ENCODE data around the gene PPAN. TPM values are rescaled to one million over a fixed set of nuclear protein-coding genes. Genes with fewer than 3 reads are reported as not detected.

PPAN gene
- polyA plus RNA-seq, 10 donors: 19.0 to 34.2 (median 25.3) TPM

DNA sequence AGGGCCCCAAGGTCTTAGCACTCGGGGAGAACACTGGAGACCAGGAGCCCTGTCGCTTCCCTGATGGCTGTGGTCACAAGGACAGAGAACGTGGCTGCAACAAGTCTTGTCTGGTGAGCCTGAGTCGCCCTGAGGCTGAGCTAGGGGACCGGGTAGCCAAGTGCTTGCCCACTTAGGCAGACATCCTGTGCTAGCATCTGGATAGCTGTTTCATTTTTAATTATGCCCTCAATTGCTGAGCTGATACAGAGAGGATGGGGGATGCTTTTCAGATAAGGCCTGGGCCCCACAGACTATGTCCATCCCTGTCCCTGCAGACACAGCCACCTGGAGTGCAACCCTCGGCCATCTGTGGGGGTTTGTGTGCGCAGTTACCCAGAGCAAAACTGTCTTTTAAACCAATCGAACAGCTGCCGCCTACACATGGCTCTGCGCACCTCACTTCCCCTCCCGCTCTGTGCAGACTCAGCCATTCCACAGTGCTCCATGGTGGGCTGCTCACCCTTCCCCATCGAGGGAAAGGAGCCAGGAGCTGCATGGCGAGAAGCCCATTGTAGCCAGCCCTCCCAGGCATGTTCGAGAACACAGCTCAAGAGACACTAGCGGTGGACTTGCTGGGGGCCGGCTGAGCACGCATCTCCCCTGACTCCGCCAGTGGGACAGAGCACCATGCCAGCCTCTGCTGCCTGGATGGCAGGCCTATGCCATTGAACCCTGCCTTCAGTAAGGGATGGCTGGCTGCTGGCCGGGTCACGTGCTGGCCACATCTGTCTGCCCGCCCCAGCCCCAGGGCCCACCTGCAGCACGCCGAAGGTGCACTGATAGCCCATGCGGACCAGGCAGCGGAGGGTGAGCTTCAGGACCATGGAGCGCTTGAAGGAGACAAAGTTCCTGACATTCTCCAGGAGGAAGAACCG, 33.0 kb downstream of the PPAN start:
- no peak for DNase-seq

DNA sequence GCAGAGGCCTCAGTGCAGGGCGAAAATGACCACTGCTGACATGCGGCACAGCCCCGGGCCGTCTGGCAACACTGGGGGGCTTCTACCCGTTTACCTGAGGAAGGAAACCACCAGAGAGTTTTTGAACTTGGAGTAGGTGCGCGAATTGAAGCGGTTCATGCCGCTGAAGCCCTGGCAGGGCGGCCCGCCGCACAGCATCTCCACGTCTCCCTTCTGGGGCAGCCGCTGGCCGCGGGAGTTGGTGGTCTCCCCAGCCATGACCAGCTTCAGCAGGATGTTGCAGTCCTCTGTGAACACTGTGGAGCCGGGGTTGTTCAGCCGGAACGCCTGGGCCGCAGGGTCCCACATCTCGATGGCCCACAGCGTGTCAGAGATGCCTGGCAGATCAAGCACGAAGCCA, 33.8 kb downstream of the PPAN start:
- no peak for DNase-seq

DNA sequence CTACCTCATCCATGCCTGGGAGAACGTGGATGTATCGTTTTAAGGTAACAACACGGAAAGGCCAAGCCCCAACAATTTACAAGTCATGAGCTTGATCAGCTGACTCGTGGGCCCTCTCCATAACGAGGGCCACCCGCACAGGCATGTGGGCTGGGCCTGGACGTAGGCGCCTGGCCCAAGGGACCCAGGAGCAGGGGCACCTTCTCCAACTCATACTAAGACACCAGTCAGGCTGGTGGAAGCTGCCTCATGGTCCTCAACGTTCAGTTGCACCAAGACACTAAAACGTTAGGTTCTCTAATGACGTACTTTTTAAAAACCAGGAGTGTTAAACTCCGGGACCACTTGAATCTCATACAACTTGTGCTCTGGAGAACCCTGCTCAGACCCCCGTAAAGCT, 35.3 kb downstream of the PPAN start:
- DNase-seq: no peak

DNA sequence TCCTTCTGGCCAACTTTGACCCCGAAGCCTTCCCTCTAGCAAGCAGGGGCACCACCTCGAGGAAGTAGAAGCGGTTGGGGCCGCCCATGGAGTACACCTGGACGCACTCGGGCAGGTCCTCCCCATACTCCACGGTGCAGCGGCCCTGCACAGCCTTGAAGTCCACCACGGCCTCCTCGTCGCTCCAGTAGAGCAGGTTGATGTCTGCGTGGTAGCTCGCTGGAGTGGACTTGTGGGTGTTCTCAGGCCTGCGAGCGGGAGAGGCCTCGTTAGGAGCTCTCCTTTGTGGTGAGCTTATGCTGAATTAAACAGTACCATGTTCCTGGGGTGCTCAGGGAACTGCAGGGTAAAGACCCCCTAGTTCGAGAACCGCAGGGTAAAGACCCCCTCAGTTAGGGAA, 35.8 kb downstream of the PPAN start:
- no peak for DNase-seq

DNA sequence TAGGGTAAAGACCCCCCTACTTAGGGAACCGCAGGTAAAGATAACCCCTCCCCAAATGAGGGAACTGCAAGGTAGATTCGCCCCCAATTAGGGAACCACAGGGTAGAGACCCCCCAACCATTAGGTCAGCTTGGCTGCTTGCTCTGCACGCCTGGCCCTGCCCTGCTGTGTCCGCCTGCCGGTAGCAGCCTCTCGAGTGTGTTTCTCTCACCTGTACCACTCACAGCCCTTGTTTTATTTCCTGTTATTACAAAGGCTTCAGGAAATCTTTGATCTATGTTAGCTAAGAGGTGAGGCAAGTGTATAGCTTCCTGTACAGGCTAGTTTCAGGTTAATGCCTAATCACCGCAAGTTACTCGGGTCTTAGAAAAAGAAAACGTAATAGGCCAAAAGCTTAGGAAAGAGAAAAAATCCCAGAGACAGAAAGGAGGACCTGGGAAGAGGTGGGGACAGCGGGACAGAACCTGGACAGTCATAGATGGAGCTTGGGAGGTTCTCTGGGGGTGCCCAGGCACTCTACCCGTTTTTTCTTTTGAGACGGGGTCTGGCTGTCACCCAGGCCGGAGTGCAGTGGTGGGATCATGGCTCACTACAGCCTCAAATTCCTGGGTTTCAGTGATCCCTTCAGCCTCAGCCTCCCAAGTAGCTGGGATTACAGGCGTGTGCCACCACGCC, 36.7 kb downstream of the PPAN start:
- no peak for DNase-seq

DNA sequence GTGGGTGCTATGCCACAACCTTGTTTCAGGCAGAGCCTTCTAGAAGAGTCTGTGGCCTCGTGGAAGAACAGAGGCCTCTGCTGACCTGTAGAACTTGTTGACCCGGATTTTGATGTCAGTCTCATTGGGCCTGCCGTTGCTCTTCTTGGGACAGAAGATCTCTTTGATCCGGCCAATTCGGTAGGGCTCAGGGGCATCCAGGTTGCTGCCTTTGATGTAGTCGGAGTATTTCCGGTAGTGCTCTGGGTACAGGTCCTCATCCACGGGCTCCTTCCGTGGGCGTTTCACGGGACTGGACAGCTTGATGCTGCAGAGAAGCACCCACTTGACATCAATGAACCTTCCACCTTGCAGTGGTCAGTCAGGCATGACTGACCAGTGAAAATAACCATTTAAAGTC, 37.5 kb downstream of the PPAN start:
- no peak for DNase-seq

DNA sequence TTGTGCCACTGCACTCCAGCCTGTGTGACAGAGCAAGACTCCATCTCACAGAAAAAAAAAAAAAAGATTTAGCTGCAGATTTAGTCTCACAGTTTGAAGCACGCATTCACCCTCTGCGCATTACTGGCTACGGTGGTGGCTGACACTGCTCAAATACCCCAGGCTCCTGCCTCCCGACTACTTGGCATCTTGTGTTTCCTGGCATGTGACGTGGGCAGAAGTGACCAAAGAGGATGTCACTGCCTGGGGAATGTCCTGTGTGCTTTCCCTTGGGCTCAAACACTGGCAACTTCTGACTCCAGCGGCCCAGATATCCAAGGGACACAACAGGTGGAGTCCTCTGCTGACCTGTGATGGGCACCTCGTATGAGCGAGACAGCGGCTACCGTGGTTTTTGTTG, 38.2 kb downstream of the PPAN start:
- DNase-seq: no peak

DNA sequence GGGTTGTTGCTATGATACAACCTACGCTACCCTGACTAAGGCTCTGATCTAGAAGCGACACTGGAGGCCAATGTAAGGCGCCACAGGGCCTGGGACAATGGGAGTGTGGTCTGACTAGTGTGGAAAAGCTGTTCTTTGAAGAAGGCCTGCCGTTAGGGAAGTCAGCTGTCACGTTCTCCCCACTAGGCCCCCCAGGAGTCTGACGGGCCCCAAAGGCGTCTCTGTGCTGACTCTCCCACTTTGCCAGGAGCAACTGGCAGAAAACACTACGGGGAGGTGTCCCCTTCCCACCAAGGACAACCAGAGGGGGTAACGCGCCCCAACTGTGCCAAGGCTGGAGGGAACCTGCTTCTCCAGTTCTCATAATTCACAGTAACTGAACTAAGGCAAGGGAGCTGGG, 38.9 kb downstream of the PPAN start:
- no peak for DNase-seq

DNA sequence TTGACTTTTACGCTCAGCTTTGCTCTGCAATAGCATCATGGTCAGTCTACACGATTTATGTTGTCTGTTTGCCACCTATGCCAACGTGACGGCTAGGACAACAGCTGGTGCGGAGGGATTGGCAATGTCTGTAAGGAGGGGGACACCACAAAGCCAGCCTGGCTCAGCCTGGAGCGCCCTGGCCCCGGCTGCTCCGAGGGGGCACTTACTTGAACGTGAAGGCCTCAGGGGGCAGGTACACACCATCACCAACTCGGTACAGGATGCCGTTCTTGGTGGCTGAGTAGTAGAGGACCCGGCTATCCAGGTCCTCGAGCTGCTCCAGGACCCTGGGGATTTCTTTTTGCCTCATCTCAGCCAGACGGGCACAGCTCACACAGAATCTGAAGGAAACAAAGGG, 40.0 kb downstream of the PPAN start:
- DNase-seq: no peak

DNA sequence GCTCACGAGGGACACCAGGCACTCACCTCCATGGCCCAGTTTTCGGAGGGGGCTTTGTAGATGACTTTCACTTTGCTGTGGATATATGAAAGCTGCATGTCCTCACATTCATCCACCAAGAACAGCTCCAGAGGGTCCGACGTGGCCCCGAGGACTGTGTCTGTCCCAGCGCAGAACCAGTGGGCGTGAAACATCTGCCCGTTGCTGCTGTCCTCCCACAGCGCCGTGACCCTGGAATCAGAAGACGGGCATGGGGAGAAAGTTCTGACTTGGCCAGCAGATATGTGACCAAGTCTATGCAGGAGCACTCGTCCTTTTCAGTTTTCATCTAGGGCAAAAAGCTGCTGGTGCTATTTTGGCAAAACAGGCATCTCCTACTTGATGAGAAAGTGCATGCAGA, 43.3 kb downstream of the PPAN start:
- DNase-seq: no peak

DNA sequence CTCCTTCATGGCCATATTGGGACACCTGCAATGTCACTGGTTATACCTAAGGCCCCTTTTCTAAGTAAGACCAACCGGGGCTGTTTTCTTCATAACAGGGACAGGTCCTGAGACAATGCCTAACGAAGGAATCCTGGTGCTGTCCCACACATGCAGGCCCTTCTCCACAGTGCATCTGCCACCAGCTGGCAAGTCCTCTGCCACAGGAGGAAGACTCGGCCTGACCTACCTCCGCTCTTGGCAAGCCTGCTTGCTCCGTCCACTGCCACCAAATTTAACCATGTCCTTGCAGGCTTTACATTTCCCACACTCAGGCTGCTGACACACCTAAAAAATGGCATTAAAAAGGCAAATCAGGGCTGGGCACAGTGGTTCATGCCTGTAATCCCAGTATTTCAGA, 45.4 kb downstream of the PPAN start:
- no peak for DNase-seq

DNA sequence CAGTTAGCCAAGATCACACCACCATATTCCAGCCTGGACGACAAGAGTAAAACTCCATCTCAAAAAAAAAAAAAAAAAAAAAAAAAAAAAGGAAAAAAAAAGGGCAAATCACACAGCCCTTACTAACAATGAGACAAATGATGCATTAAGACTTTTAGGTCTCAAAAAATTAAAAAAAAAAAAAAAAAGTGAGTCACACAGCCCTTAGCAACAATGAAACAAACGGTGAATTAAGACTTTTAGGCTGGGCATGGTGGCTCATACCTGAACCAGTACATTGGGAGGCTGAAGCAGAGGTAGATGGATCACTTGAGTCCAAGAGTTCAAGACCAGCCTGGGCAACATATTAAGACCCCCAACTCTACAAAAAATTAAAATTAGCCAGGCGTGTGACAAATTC, 45.9 kb downstream of the PPAN start:
- no peak for DNase-seq

DNA sequence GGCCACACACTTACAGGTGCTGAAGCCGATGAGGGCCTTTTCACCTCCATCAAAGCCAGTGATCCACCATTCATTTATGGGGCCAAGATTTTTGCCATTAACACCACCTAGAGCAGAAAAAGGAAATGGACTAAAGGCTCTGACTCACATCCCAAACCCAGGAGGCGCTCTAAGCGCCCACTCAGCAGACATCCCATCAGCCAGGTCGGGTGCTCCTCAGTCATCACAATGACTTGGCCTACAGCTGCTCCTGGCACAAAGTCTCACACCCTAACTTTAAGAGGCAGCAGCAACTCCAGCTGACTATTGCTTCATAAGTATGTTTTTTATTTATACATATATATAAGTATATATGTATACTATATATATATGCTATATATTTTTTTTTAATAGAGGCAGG, 49.7 kb downstream of the PPAN start:
- no peak for DNase-seq

DNA sequence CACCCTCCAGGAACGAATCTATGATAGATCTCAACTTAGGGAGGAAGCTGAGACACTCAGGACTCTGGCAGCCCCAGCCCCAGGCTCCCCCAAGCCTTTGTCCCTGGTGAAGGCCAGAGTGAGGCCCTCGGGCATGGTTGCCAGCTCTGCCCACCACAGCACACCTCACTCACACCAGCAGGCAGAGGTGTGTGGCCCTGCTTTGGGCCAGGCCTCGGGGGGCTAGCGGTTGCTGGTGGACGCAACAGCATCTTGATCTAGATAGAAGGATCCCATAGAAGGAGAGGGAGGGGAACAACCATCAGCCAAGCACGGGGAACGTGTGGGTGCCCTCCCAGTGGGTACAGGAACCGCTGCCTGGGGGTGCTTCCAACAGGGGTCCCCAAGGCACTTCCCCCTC, 51.9 kb downstream of the PPAN start:
- no peak for DNase-seq

DNA sequence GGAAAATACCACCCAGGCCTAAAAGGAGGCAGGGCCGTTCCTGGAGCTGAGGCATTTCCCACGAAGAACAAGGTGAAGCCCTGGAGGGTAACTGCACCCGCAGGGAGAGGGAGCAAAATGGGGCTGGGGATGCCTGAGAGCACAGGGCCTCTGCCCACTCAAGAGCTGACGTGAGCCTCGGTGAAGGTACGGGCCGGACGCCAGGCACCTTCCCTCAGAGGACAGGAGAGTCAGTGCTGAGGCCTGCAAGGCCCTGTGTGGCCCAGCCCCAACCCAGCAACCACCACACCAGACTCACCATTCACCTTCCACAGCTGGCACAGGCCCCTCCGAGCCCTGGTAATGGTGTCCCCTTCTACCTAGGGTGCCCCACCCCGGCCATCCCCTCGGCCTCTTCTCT, 52.3 kb downstream of the PPAN start:
- DNase-seq: no peak

DNA sequence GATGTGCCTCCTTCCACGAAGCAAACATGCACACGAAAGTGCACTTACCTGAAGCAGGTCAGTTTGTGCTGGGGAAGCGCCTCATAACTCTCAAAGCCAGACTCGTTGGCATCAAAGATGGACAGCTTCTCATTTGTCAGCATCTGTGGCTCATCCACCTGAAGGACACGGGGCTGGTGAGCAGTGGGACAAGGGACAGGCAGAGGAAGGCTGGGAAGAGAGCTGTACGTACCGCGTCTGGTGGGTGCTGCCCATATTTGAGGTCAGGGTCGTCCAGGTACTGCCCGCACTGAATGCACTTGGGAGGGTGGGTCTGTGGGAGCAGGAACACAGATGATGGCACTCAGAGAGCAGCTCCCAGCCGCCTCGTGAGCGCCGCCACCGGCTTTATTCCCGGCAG, 53.4 kb downstream of the PPAN start:
- DNase-seq: no peak

Other genes with a start within 250 kb of the PPAN start
- 10 to 100 TPM; 19.3 to 55.9 (median 32.7) TPM for gene OLFM2, start 169.8 kb upstream of the PPAN start, polyA plus RNA-seq (ENCODE audit: insufficient read length in 10 of 10)
- 100 to 1,000 TPM in 1 of 10 donors, 10 to 100 TPM in 9; 55.3 to 119 (median 78.8) TPM for gene COL5A3, start 95.9 kb upstream of the PPAN start, polyA plus RNA-seq (ENCODE audit: insufficient read length in 10 of 10)
- not detected for gene RDH8, start 92.9 kb upstream of the PPAN start, polyA plus RNA-seq (ENCODE audit: insufficient read length in 10 of 10)
- 10 to 100 TPM in 6 of 10 donors, 1 to 10 TPM in 4; 7.8 to 14.2 (median 10.6) TPM for gene SHFL, start 20.0 kb upstream of the PPAN start, polyA plus RNA-seq (ENCODE audit: insufficient read length in 10 of 10)
- gene ANGPTL6, start 3.7 kb upstream of the PPAN start, polyA plus RNA-seq (ENCODE audit: insufficient read length in 10 of 10): 10 to 100 TPM in 3 of 10 donors, 1 to 10 TPM in 6, under 1 TPM in 1; 0.86 to 17.8 (median 7.6) TPM
- gene P2RY11, start 5.3 kb downstream of the PPAN start, polyA plus RNA-seq (ENCODE audit: insufficient read length in 10 of 10): 10 to 100 TPM in 2 of 10 donors, 1 to 10 TPM in 8; 7.1 to 10.5 (median 8.6) TPM
- 100 to 1,000 TPM; 195 to 257 (median 239) TPM for gene EIF3G, start 13.5 kb downstream of the PPAN start, polyA plus RNA-seq (ENCODE audit: insufficient read length in 10 of 10)
- gene DNMT1, start 88.6 kb downstream of the PPAN start, polyA plus RNA-seq (ENCODE audit: insufficient read length in 10 of 10): 10 to 100 TPM; 56.0 to 95.6 (median 69.8) TPM
- gene S1PR2, start 125.0 kb downstream of the PPAN start, polyA plus RNA-seq (ENCODE audit: insufficient read length in 10 of 10): 10 to 100 TPM in 9 of 10 donors, 1 to 10 TPM in 1; 8.9 to 16.5 (median 13.1) TPM
- gene MRPL4, start 145.9 kb downstream of the PPAN start, polyA plus RNA-seq (ENCODE audit: insufficient read length in 10 of 10): 10 to 100 TPM; 21.8 to 39.6 (median 30.0) TPM
- gene ICAM1, start 164.8 kb downstream of the PPAN start, polyA plus RNA-seq (ENCODE audit: insufficient read length in 10 of 10): 10 to 100 TPM in 2 of 10 donors, 1 to 10 TPM in 8; 5.9 to 11.8 (median 7.3) TPM
- under 1 TPM; 0.21 to 0.82 (median 0.36) TPM for gene ICAM4, start 180.6 kb downstream of the PPAN start, polyA plus RNA-seq (ENCODE audit: insufficient read length in 10 of 10)
- gene ICAM5, start 183.6 kb downstream of the PPAN start, polyA plus RNA-seq (ENCODE audit: insufficient read length in 10 of 10): under 1 TPM in 9 of 10 donors, not detected in 1; 0.07 to 0.28 (median 0.15) TPM
- gene ZGLP1, start 203.5 kb downstream of the PPAN start, polyA plus RNA-seq (ENCODE audit: insufficient read length in 10 of 10): 1 to 10 TPM; 1.7 to 6.1 (median 2.9) TPM
- 10 to 100 TPM; 10.8 to 18.1 (median 14.8) TPM for gene FDX2, start 209.7 kb downstream of the PPAN start, polyA plus RNA-seq (ENCODE audit: insufficient read length in 10 of 10)
- gene RAVER1, start 227.2 kb downstream of the PPAN start, polyA plus RNA-seq (ENCODE audit: insufficient read length in 10 of 10): 10 to 100 TPM in 8 of 10 donors, 1 to 10 TPM in 2; 9.4 to 21.1 (median 15.0) TPM
- 10 to 100 TPM in 1 of 10 donors, 1 to 10 TPM in 9; 4.5 to 15.8 (median 6.0) TPM for gene ICAM3, start 233.3 kb downstream of the PPAN start, polyA plus RNA-seq (ENCODE audit: insufficient read length in 10 of 10)

Data from muscle of back (tissue), 11 donors.